C4-2B (cell line): ENCODE measurements around the gene RBMS1.

Experiments used
- H3K27ac ChIP-seq: fragments of 450-650 bp; 2 replicates; pipeline ENCODE4 v1.5.1; 2017
- ZFX ChIP-seq: fragments of 450-650 bp; IDR thresholded peaks from 2 replicates; pipeline ENCODE4 v1.6.1; 2017
- TF ChIP-seq, protein P1 (sequence below): fragments of 450-650 bp; conservative IDR thresholded peaks from 2 replicates; pipeline ENCODE4 v1.5.1; 2017; ENCODE audit warnings: mild to moderate bottlenecking

RBMS1 gene

GRCh38 chr2:160317181-160318099, 176.2 kb downstream of the RBMS1 start:
- TF ChIP-seq, protein P1, sequence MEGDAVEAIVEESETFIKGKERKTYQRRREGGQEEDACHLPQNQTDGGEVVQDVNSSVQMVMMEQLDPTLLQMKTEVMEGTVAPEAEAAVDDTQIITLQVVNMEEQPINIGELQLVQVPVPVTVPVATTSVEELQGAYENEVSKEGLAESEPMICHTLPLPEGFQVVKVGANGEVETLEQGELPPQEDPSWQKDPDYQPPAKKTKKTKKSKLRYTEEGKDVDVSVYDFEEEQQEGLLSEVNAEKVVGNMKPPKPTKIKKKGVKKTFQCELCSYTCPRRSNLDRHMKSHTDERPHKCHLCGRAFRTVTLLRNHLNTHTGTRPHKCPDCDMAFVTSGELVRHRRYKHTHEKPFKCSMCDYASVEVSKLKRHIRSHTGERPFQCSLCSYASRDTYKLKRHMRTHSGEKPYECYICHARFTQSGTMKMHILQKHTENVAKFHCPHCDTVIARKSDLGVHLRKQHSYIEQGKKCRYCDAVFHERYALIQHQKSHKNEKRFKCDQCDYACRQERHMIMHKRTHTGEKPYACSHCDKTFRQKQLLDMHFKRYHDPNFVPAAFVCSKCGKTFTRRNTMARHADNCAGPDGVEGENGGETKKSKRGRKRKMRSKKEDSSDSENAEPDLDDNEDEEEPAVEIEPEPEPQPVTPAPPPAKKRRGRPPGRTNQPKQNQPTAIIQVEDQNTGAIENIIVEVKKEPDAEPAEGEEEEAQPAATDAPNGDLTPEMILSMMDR, result no peak
- no peak for TF ChIP-seq ZFX

GRCh38 chr2:160315337-160315736, 178.3 kb downstream of the RBMS1 start:
- H3K27ac ChIP-seq, result no peak overlapping the region
- TF ChIP-seq ZFX, result no peak

More at GRCh38 chr2:160317181-160318099, 176.2 kb downstream of the RBMS1 start:
- H3K27ac ChIP-seq, result no peak overlapping the region

GRCh38 chr2:160310118-160310828, 183.3 kb downstream of the RBMS1 start:
- no peak overlapping the region for H3K27ac ChIP-seq
- TF ChIP-seq, protein P1, result no peak
- no peak for TF ChIP-seq ZFX

DNA sequence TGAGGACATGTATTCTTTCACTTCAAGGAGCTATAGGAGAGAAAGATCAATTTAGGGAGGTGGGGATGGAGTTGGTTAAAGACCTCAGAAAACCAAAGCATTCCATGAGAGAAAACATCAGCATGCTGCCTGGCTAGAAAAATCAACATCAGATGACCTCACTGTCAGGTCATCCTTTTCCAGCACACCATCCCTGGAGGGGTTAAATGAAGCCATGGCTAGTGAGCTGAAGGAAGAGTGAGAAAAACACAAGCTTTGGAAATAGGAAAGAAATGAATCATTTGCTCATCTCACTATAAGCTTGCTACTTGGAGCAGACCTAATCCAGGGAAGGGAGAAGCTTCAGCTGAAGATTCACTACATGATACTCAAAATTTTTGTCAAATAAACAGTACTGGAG, 184.0 kb downstream of the RBMS1 start:
- no peak overlapping the region for H3K27ac ChIP-seq
- TF ChIP-seq ZFX, result no peak
- TF ChIP-seq, protein P1, result no peak

- TF ChIP-seq ZFX, result no peak
- TF ChIP-seq, protein P1, result no peak
- no peak overlapping the region for H3K27ac ChIP-seq
Observed at GRCh38 chr2:160308915-160309314, 184.7 kb downstream of the RBMS1 start.

DNA sequence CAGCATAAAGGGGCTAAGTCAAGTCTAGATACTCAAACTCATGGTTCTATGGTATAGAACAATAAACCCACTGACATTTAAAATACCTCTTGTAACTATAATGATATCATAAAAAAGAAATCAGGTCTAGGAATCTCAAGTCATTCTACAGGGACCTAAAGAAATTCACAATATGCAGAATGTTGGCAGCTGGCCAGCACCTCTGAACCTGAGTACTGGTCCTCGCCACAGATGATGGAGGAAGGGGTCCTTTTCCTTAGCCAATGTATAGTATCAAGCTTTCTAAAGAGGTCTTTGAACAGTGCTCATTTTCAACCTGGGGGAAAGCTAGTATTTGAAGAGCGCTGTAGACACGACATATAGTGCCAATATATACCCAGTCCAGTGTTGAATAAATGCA, 185.1 kb downstream of the RBMS1 start:
- TF ChIP-seq ZFX, result no peak
- TF ChIP-seq, protein P1, result no peak
- H3K27ac ChIP-seq, result no peak overlapping the region

DNA sequence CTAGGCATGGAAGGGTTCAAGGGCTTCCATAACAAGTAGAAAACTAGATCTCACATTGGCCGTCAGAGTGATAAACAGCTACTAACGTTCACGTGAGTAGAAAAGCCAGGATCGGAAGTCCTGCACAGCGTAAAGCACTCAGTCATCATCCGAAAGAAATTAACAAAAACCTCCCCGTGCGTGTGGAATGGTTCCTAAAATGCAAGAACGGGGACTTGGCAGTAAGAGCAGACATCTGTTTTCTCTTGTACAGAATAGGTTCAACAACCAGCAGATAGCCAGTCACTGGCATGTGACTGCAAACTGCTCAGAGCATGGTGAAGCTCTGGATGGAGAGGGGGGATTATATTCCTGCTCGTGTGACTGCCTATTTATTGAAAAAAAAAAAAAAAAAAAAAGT, 186.6 kb downstream of the RBMS1 start:
- H3K27ac ChIP-seq, result no peak overlapping the region
- TF ChIP-seq, protein P1, result no peak
- no peak for TF ChIP-seq ZFX
